GM15510 (cell line): ENCODE data around the gene ZNF185.

Experiments
- POLR2A ChIP-seq: IDR thresholded peaks from 3 replicates; pipeline ENCODE4 v1.6.1; 2011; ENCODE audit warnings: borderline replicate concordance; ENCODE audit not compliant: insufficient read length; ENCODE audit errors: extremely low read depth

Gene ZNF185

DNA sequence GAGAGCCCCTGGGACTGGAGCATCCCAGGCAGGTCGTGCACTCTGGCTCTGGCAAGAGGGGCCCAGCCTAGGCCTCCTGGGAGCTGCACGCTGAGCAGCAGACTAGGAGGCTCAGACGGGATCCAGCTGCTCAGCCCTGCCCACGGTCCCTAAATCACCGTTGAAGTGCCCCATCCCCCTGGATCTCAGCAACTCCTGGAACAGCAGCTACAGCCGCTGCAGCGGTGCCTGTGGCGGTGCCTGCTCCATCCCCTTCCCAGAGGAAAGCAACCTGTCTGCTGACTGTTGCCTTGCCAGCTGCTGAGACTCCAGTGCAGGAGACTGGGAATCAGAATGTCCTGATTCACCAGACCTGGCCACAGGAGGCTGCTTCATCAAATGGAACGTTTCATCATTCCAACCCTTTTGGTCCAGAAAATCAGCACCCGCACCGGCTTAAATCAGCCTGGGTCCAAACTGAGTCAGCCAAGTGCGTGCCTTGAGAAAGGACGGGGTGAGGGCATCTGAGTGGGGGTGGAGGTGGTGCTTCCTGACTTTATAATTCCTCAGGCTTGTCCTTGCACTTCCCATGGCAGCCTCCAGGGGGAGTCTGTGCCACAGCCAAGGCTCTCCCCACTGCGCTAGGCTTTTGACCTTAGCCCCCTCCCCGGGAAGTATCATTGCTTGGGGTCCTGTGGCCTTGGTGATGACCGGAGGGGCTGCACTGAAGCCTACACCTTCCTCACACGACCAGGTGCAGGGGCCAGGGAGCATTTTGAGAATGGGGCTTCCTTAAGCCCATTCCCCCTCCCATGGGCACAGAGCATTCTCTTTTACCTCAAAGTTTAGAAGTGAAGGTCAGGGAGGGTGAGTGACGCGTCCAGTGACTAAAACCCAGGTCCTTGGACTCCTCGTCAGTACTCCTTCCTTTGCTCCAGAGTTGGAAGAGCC lies 6.5 kb downstream of the ZNF185 start:
- TF ChIP-seq POLR2A: no peak

DNA sequence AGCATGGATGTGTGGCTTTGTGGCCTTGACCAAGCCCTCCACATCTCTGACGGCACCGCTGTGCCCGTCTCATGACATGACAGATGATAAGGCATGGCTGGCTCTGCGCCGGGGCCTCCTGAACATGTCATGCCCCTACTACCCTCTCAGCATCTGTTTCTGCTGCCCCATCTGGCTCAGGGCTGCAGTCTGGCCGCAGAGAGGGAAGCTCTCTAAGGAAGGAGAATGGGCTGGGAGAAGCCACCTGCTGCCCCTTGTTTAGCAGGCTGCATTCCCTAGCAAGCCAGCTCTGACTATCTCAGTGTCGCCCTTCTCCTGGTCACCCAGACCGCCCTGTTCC lies 7.2 kb downstream of the ZNF185 start:
- TF ChIP-seq POLR2A: no peak

DNA sequence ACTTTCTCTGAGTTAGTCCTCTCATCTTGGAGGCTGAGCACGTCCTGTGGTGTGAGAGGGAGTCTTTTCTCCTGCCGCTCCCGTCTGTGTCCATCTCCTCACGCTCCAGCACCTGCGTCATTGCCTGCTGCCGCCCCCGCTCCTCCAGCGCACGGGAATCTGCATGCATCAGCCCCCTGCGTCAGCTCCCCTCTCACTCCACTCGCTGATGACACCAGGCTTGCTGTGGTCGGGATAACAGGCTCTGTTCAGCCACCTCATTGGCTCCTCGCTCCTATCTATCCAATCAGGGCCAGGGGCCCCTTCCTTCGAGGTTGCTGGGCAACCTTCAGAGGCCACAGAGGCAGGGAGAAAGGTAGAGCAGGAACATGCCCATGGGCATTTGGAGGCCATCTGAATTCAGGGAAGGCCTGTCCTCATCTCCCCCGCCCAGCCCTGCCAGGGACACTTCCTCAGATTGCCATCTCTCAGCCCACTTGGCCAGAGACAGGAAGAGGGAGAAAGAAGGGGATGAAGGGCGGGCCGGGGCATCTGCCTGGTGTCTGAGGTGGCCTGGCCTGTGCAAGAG lies 9.3 kb downstream of the ZNF185 start:
- no peak for TF ChIP-seq POLR2A

DNA sequence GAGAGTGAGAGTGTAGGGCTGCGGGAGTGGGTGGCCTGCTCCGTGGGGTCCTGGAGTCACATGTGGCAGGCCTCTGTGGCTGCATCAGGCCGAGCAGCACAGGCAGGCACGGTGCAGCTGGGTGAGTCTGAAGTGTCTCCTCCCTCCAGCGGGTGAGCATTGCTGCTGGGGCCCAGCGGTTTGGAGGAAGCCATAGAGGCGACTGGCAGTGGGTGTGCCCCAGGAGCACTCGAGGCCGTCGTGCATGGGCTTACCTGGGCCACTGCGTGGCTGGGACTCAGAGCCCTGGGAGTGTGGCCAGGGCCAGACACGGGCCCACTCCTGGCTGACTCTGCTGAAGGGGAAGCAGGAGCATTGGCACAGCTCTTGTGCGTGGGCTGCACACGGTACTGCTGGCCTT lies 10.6 kb downstream of the ZNF185 start:
- no peak for TF ChIP-seq POLR2A

DNA sequence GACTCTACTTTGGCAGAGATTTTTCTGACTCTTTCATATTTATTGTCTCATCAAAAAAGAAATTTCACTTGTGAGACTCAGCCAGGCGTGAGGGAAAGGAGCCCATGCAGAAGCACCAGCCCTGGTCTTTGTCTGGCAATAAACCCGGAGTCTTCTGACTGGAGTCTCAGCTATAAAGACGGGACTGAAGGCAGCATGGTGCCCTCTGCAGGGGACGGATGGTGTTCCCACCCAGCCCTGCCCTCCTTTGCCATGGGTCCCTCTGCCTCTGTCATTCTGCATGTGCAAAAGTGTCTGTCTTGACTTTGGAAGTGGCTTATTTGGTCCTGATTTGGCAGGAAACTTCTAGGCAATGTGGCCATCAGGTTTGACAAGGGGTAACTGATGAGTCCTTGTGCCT lies 14.2 kb downstream of the ZNF185 start:
- TF ChIP-seq POLR2A: no peak

DNA sequence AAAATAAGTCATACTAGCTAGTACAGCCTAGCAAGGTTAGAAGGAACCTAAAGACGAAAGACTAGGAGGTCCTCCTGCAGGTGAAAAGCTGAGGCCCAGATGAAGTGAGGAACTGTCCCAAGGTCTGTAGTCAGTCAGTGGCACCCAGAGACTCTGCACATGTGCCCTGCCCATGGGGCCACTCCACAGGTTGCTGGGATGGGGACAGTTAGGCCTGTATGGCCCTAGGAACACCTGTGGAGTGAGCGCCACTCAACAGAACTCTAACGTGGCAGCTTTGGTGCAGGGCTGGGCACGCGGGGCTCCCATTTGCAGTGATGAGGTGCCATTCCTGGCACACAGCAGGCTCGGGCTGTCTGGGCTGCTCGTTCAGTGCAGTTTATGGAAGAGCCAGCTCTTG lies 14.8 kb downstream of the ZNF185 start:
- TF ChIP-seq POLR2A: no peak

DNA sequence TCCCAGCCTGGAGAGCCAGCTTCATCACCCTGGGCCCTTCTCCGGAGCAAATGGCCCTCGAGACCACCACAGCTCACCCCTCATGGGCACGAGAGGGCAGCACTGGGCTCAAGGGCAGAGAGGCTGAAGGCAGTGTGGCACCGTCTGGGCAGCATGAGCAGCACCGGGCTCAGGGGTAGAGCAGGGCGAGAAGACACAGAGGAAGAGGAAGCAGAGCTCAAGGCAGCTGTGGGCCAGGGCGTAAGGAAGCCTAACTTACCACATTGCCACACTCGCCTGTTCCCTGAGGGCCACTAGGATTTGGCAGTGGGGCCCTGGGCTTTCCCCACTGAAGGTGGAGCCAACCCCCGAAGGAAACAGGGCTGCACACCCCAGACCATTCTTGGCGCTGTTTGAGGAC lies 15.5 kb downstream of the ZNF185 start:
- no peak for TF ChIP-seq POLR2A

DNA sequence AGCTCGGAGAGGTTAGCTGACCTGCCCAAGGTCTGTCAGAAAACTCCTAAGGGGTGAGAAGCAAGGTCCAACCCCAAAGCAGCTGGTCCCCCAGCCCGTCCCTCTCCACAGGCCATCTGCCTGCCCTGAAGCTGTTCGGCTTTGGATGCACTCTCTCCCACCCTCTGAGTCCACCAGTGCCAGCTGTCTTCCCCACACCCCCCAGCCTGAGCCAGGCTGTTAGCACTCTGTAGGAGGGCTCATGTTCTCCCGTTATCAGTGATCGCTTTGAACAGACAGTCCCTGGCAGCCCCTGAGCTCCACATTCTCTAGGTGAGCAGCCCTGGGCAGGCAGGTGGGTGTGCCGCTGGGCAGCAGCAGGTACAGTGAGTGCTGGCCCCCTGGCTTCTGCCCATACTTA lies 16.0 kb downstream of the ZNF185 start:
- TF ChIP-seq POLR2A: no peak

DNA sequence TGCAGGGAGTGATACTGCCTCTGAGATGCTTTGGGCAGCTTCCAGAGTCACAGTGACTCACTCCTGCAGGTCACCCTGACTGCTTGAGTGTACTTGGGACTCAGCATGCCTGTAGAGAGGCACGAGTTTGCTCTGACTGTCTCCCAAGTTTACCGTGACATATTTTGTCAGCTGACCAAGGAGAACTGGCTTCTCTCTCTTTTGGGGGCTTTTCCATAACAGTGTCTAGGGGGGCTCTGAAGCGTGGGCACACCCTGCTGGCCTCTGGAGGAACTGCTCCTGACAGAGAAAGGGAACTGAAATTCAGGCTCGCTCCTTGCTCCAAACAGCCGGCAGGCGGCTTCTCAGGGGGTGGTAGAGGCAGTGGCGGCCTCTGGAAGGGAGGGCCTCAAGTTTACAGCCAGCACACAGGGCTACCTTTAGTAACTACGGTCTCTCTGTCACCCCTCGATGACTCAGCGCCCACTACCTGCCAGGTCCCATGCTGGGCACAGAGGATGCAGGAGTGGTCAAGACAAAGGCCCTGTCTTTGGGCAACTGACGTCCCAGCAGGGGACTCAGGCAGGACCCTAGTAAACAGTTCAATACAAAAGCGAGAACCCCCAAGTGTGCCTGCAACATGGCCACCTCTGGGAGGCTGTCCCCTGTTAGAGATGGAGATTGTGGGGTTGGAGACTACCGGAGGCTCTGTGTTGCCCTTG lies 17.8 kb downstream of the ZNF185 start:
- no peak for TF ChIP-seq POLR2A

DNA sequence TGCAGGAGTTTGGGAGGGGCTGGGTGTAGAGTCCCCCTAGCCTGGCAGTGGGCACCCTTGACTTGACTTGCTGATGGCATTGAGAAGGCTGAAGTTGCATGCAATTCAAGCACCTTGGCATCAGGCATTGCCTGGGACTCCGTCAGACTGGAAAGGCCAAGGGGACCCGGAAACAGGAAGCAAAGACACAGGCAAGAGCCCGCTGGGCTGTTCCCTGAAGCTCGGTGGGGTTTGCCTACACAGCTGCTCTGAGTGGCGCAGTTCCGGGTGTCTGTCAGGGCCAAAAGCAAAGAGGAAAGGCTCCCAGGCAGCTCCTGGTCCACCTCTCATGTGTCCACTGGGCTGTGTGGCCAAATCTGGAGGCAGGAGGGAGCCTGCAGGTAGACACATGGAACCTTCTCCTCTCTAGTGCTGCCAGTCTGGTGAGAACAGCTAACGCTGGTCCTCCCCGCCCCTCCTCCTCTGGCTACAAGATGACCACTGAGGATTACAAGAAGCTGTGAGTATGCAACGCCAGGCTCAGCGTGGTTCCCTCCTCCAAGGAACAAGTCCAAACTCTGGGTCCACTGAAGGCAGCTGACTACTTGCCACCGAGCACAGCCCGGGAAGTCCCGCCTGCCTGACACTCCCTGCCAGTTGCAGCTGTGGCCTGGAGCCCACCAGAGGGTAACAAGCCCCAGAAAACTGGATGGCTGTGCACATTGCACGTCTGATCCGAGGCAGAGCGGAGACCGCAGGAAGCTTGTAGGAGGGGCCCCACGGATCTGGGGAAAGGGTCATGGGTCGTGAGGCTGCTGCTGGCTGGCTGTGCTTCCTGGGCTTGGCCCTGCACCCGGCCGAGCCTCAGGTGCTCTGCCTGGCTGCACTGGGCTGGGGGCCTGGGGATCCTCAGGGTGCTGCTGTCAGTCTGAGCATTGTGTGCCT lies 20.1 kb downstream of the ZNF185 start:
- no peak for TF ChIP-seq POLR2A

DNA sequence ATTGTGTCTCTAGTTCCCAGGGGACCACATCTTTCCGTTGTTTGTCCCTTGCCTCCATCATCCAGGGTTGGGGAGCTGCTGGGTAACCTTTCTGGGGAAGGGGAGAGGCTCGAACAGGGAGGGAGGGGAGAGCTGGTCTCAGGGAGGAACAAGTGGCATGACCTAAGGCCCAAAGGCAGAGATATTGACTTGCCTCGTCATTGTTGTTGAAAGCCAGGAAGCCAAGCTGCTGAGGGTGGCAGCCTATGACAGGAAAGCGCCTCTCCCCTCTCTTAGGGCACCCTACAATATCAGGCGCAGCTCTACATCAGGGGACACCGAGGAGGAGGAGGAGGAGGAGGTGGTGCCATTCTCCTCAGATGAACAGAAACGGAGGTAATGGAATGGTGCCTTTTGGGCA lies 20.8 kb downstream of the ZNF185 start:
- no peak for TF ChIP-seq POLR2A

DNA sequence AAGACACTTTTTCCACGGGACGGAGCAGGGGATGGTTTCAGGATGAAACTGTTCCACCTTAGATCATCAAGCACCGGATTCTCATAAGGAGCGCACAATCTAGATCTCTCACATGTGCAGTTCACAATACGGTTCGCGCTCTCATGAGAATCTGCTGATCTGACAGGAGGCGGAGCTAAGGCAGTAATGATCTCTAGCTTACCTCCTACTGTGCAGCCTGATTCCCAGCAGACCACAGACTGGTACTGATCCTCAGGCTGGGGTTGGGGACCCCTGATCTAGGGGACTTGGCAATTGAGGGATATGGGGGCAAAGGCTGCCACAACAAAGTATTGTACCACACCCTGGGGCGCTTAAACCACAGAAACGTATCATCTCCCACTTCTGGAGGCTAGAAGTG lies 25.7 kb downstream of the ZNF185 start:
- no peak for TF ChIP-seq POLR2A

DNA sequence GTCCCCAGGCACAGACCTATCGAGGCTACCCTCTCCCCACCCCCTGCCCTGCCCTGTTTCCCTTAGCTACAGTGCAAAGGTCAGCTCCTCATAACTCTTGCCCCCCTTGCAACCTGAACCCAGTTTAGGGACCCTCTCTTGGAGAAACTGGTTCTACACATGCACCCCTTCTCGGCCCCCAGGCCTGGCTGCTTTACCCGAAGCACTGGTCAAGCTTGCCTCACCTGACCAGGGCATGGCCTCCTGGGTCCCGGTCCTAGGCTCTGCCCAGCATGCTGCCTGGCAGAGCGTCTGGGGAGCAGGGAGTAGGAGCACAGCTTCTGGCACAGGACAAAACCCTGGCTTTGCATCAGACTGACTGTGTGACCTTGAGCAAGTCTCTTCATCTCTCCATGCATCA lies 28.0 kb downstream of the ZNF185 start:
- TF ChIP-seq POLR2A: no peak

DNA sequence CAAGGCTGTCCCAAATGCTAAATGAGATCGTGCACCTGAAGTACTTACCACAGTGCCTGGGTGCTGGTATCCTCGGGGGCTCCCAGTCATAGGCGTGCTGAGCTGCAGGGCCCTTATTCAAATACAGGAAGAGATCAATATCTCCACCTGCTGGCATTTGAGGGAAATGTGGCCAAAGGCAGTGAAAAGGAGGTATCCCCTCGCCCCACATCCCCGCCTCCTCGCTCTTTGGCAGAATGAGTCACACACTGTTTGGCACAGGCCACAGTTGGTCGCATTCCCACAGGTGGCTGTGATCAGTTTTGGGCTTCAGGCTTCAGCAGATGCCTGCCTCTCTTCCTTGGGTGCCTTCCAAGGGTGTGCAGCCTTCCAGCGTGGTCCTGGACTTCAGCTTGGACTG lies 28.4 kb downstream of the ZNF185 start:
- TF ChIP-seq POLR2A: no peak

DNA sequence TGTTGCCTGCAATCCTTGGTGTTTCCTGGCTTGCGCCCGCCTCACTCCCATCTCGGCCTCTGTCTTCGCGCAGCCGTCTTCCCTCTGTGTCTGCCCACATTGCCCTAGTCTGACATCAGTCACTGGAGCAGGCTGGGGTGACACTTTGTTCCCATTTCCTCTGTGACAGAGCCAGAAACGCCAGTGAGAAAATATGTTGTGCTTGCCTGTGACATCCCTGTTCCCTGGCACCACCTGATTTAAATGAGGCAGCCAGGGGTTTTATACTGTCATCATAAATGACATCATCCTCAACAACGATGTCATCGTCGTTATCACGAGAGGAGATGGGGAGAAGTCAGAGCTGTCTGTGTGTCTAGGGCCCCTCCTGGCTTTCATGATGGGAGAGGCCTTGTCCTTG lies 29.1 kb downstream of the ZNF185 start:
- TF ChIP-seq POLR2A: no peak
